ENCODE measurements around the gene SPI1.

DNA sequence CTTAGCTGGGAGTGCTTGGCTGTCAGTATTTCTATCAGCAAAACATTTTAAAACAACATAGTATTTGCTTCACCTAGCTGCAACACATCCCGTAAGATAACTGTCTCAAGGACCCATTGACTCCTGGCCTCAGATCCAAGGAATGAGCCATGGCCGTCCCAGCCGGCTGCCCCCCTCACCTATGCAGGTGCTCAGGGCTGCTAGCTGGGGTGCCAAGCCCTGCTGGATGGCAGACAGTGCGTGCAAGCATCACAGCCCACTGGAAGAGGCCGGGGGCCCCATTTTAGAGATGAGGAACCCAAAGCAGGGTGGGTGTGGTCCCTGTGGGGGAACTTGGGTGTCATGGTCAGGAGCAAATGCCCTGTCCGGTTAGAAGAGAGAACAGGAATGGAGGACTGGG, 39.4 kb upstream of the SPI1 start:
- TF ChIP-seq CTCF (IDR thresholded peaks at IDR 0.05) (no peak), POLR2AphosphoS5 (IDR thresholded peaks at IDR 0.05; ENCODE audit: insufficient read depth in 1 of 2, low read depth in 1 of 2) (no peak), POLR2A (IDR thresholded peaks at IDR 0.05) (no peak)

Data from vagina (tissue), 2 donors.